ENCODE results near the gene TP73. TPM values are rescaled to one million over a fixed set of nuclear protein-coding genes. Genes with fewer than 3 reads are reported as not detected.

The TP73 gene
- total RNA-seq, 1 experiment from 2014 or later: 10.0 TPM

DNA sequence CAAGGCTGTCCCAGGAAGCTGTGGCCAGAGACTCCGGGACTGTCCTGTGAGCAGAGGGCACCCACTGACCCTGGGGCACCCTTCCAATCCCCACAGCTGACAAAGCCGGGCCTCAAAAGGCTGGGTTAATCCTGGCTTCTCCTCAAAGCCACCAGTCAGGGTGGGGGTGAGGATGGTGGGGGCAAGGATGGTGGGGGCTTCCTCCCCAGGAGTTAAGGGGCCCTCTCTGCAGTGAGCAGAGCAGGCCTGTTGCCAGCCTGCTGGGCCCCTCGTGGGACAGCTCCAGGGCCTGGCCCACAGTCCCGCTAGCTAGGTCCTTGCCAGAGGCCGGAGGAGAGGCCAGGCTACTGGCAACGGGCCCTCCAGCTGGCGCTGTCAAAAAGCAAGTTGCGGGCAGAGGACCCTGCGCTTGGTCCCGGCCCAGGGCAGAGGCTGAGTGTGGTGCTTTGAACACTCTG, 62.0 kb downstream of the TP73 start:
- H3K4me3 ChIP-seq (ENCODE audit: low read depth, low read length, poor library complexity, severe bottlenecking): no peak overlapping the region
- no peak for DNase-seq (ENCODE audit: low spot score)
- ChIA-PET POLR2A (ENCODE audit: low non-redundant PET) (no interaction called here), CTCF (interaction anchor here (1.1 kb wide), 1 partner anchor 10 kb away, joined by 3 read pairs; no protein-coding TSS in a partner anchor)
- intact Hi-C loops (cut with micrococcal nuclease; ENCODE audit: unreplicated experiment): no loop called here
- no peak overlapping the region for H3K27ac ChIP-seq (ENCODE audit: low read depth, low read length, poor library complexity, severe bottlenecking)
- no peaks in the 10 kb centered on the region for H3K27me3 ChIP-seq (replicated peaks; ENCODE audit: insufficient read depth, low read depth, low read length, poor library complexity)
- no peaks in the 10 kb centered on the region for H3K36me3 ChIP-seq (ENCODE audit: insufficient read depth, low read length, poor library complexity, severe bottlenecking)
- H3K9me3 ChIP-seq (ENCODE audit: low read depth, low read length, poor library complexity, severe bottlenecking): no peaks in the 10 kb centered on the region
- peaks cover 13% of the 10 kb centered on the region for H3K4me1 ChIP-seq (ENCODE audit: insufficient read depth, low read length, poor library complexity, severe bottlenecking)
- BruUV-seq (replicated peaks): no TSS peak
- TF ChIP-seq, protein P1, sequence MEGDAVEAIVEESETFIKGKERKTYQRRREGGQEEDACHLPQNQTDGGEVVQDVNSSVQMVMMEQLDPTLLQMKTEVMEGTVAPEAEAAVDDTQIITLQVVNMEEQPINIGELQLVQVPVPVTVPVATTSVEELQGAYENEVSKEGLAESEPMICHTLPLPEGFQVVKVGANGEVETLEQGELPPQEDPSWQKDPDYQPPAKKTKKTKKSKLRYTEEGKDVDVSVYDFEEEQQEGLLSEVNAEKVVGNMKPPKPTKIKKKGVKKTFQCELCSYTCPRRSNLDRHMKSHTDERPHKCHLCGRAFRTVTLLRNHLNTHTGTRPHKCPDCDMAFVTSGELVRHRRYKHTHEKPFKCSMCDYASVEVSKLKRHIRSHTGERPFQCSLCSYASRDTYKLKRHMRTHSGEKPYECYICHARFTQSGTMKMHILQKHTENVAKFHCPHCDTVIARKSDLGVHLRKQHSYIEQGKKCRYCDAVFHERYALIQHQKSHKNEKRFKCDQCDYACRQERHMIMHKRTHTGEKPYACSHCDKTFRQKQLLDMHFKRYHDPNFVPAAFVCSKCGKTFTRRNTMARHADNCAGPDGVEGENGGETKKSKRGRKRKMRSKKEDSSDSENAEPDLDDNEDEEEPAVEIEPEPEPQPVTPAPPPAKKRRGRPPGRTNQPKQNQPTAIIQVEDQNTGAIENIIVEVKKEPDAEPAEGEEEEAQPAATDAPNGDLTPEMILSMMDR (conservative IDR thresholded peaks at IDR 0.05; ENCODE audit: low read depth, low read length): no peak
- no peak for TF ChIP-seq EZH2 (IDR thresholded peaks at IDR 0.05; ENCODE audit: borderline replicate concordance, low read depth, low read length, poor library complexity, severe bottlenecking)

DNA sequence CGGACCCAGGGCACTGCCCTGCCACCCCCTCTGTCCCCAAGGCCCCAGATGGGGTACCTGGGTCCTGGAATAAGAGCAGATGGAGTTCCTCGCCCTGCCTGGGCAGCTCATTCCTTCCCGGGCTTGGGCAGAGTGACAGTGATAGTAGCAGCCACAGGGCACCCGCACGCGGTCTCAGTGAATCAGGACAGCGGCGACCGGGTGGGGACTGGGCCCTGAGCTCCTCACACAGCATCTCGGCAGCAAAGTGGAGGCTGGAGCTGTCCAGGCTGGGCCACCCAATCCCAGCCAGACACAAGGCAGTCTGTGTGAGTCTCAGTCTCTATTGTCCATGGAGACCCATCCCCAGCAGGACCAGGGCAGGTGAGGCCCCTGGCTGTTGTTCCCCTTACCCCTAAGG, 62.5 kb downstream of the TP73 start:
- POLR2A ChIA-PET (ENCODE audit: low non-redundant PET): no interaction called here
- intact Hi-C loops (cut with micrococcal nuclease; ENCODE audit: unreplicated experiment): no loop called here
- Histone ChIP-seq H3K9me3 (ENCODE audit: low read depth, low read length, poor library complexity, severe bottlenecking) (no peaks in the 10 kb centered on the region), H3K4me3 (ENCODE audit: low read depth, low read length, poor library complexity, severe bottlenecking) (no peak overlapping the region), H3K27ac (ENCODE audit: low read depth, low read length, poor library complexity, severe bottlenecking) (no peak overlapping the region), H3K4me1 (ENCODE audit: insufficient read depth, low read length, poor library complexity, severe bottlenecking) (peaks cover 13% of the 10 kb centered on the region), H3K36me3 (ENCODE audit: insufficient read depth, low read length, poor library complexity, severe bottlenecking) (no peaks in the 10 kb centered on the region), H3K27me3 (replicated peaks; ENCODE audit: insufficient read depth, low read depth, low read length, poor library complexity) (no peaks in the 10 kb centered on the region)
- DNase-seq (ENCODE audit: low spot score): no peak
- BruUV-seq (replicated peaks): no TSS peak
- TF ChIP-seq, protein P1 (conservative IDR thresholded peaks at IDR 0.05; ENCODE audit: low read depth, low read length): no peak
- TF ChIP-seq EZH2 (IDR thresholded peaks at IDR 0.05; ENCODE audit: borderline replicate concordance, low read depth, low read length, poor library complexity, severe bottlenecking): no peak
- CTCF ChIA-PET: interaction anchor here (1.1 kb wide), 1 partner anchor 10 kb away, joined by 3 read pairs; no protein-coding TSS in a partner anchor

DNA sequence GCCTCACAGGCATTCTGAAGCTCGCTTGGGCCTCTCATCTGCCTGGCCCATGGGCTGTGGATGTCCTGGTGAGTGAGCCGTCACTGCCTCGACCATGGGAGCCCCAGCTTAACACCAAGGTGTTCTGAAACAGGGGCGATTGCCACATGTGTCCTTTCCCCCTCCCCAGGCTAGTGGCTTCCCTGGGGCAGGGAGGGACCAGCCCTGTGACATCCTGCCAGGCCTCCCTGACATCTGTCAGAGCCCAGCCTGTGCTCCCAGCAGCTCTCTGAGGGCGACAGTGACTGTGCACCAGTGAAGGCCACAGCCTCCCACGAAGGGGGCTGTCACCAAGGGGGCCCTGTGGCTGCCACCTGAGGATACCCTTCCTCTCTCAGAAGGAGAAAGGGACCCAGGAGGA, 64.0 kb downstream of the TP73 start:
- Histone ChIP-seq H3K36me3 (ENCODE audit: insufficient read depth, low read length, poor library complexity, severe bottlenecking) (no peaks in the 10 kb centered on the region), H3K9me3 (ENCODE audit: low read depth, low read length, poor library complexity, severe bottlenecking) (no peaks in the 10 kb centered on the region), H3K27ac (ENCODE audit: low read depth, low read length, poor library complexity, severe bottlenecking) (no peak overlapping the region), H3K27me3 (replicated peaks; ENCODE audit: insufficient read depth, low read depth, low read length, poor library complexity) (no peaks in the 10 kb centered on the region), H3K4me3 (ENCODE audit: low read depth, low read length, poor library complexity, severe bottlenecking) (no peak overlapping the region), H3K4me1 (ENCODE audit: insufficient read depth, low read length, poor library complexity, severe bottlenecking) (peaks cover 13% of the 10 kb centered on the region)
- no TSS peak for BruUV-seq (replicated peaks)
- TF ChIP-seq, protein P1 (conservative IDR thresholded peaks at IDR 0.05; ENCODE audit: low read depth, low read length): no peak
- no peak for TF ChIP-seq EZH2 (IDR thresholded peaks at IDR 0.05; ENCODE audit: borderline replicate concordance, low read depth, low read length, poor library complexity, severe bottlenecking)
- CTCF ChIA-PET: no interaction called here
- DNase-seq (ENCODE audit: low spot score): no peak
- intact Hi-C loops (cut with micrococcal nuclease; ENCODE audit: unreplicated experiment): no loop called here
- POLR2A ChIA-PET (ENCODE audit: low non-redundant PET): no interaction called here

Data from A673 (cell line).